NOMO-1 treated with DMSO at 0.1 percent for 48 hours (cell line): Measurements from ENCODE around the gene LPP.

Experiments
- DNase-seq: peaks from one replicate; lab custom pipeline; 2025; ENCODE audit not compliant: unreplicated experiment; lab: John Stamatoyannopoulos, UW

Gene LPP

GRCh38 chr3:188884299-188885043 is 730.5 kb downstream of the LPP start:
- no peak for DNase-seq

GRCh38 chr3:188888321-188889053 is 734.5 kb downstream of the LPP start:
- DNase-seq = no peak

DNA sequence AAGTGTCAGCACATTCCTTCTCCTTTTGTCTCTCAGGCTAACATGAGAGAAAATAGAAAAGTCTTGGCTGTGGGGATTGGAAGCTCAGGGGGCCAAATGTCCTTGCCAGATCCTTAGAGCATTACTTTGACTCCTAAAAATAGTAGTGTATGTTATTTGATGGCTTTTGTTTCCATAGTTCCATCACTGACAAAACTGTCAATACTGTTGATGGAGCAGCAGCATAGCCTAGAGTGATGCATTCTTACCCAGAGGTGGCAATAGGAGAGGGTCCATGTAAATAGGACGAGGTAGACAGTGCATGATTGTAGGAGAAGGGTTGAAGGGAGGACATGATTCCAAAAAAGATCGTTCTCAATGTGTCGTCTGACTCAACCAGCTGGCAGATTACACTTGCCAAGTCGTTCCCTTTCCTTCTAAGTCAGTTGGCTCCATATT is 735.1 kb downstream of the LPP start:
- no peak for DNase-seq

GRCh38 chr3:188890572-188891270 is 736.8 kb downstream of the LPP start:
- DNase-seq = no peak

DNA sequence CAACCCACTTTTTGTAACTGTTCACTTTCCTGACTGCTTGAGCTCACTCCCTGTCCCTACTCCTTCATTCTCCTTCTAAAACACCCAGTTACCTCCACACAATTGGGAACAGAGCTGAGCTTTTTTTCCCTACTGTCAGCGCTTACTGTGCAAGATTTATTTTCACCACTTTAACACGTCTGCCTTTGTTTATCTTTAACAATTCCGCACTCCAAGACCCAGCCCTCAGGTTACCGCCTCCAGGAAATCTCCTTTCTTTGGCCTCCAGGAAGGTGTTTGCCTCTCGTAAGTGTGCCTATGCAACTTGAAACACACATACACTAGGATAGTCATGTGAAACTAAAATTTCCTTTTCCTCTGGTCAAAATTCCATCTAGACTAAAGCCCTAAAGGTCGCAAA is 745.9 kb downstream of the LPP start:
- no peak for DNase-seq

DNA sequence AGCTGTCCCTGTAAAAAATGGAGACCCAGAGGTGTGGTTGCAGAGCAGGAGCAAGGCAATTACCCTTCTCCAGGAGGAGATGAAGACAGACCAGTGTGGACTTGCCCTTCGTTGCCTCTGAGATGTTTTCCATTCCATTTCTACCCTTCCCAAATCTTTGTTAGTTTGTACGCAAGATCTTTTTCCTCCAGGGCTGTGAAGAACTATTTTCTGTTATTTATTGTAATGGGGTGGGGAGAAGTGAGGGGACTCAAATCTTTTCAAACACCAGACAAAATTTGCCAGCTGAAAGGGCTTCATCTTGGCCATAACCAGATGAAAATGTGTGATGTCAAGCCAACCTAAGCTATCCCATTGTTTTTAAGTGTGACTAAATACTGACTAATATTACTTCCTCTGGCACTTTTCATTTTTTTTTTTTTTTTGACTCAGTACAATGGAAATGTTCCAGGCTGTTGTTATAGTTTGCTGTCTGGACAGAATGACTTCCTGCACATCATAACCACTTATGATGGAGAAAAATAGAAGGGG is 746.5 kb downstream of the LPP start:
- no peak for DNase-seq

DNA sequence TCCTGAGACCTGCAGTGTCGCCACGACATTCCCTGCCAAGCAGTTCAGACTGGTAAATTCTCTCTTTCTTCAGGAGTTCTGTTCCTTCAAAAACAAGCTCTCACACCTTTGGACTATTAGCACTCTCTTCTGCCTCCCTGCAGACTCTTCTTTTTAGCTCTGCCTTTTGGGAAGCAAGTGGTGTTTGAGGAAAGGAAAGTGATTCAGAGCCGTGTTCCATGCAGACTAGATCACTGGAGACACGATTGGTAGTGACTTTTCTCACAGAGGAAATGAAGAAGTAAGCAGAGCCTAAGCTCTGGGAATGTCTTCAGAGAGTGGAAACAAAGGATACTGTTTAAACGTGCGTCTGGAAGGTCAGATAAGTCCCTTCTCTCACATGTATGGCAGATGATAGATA is 747.2 kb downstream of the LPP start:
- no peak for DNase-seq

DNA sequence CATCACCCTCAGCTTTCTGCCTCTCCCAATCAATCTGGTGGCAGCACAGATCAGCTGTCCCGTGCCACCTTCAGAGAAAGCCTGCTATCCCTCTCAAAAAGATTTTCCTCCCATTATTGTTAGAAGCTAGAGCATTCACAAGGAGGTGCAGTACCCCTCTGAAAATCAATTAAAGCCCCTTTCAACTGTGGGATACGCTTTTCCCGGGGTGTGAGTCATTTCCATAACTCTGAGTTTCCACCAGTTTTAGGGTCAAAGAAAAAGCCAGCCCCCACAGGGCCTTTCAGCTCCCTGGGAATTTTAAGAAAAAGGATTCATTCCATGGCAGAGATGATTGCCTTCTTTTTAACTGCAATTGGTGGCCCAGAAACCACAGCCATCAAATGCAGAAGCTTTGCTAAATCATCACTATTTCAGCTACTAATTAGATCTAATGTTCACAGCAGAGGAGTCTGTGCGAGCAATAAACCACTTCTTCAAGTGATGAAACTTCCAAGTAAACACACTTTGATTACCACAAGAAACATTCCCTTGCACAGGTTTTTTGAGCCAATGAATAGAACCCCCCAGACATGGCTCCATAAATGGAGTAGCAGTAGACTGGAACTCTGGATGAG is 747.8 kb downstream of the LPP start:
- peak; percentile 60 for DNase-seq

- DNase-seq = no peak
These were observed 750.7 kb downstream of the LPP start for GRCh38 chr3:188904670-188905069.

DNA sequence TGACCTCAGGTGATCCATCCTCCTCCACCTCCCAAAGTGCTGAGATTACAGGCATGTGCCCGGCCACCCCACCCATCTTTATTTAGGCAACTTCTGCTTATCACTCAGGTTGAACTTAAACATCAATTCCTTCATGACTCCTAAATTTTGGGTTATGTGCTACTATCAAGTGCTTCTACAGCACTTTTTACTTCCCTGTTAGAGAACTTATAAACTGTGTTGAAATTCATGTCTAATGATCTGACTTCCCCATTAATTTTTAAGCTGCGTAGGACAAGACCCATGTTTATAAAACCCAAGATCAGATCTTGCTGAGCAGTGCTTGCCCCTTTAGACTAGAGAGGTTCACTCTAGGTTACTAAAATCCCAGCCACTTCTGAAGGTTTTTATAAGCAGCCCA is 751.6 kb downstream of the LPP start:
- peak; percentile 87 for DNase-seq

DNA sequence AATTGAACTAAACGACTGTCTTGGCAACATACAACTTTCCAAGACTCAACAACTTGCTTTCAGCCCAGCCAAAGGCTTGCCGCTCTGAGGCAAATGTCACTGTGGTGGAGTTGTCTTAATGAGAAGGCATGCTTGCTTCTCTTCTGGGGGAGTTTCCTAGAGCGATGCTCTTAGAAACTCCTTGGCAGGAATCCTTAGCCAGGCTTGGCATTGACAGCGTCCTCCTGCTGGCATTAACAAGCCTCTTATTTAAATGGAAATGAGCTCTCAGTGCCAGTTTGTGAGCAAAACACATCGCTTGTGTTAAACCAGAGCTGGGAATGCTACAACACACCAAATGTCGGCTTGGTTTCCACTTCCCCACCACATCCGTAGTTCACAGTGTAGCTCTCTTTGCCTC is 752.3 kb downstream of the LPP start:
- no peak for DNase-seq

DNA sequence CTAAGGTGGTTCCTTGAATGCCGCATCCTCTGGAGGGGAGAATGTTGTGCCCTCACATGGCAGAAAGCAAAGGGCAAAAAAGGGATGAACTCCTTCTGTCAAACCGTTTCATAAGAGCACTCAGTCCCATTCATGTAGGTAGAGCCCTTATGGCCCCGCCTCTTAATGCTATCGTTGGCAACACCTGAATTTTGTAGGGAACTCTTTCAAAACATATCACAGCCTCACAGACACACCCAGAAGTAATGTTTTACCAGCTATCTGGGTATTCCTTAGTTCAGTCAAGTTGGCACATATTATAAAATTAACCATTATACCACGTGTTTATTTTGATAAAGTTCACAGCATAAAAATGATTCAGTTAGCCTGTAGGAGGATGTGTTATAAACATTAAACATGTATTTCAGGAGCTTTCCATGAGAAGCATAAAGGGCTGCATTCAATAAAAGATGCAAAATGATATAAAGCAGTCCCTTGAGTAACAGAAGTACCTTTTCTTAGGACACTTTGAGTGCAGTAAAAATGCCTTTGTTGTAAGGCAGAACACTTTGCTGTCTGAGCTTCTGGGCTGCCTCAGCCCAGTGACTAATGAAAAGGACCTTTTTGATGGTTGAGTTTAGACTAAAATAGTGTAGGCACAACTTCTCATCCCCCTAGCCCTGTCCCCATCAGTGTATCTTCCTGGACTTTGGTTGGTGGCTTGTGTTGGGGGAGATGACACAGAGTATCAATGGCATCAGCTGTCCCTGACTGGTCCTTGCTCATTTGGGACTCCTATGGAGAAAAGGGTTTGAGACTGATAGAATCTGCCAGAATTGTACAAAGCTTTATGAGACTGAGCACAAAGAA is 754.3 kb downstream of the LPP start:
- DNase-seq = no peak

GRCh38 chr3:188911026-188911850 is 757.3 kb downstream of the LPP start:
- DNase-seq = peak; percentile 30

DNA sequence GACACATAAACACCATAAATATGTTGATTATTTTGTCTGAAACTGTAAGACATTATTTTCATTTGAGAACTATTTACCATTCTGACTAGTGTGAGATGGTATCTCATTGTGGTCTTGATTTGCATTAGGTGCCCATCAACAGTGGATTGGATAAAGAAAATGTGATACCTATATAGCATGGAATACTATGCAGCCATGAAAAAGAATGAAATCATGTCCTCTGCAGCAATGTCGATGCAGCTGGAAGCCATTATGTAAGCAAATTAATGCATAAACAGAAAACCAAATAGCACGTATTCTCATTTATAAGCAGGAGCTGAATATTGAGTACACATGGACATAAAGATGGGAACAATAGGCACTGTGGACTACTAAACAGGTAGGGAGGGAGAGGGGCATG is 759.1 kb downstream of the LPP start:
- DNase-seq = no peak

DNA sequence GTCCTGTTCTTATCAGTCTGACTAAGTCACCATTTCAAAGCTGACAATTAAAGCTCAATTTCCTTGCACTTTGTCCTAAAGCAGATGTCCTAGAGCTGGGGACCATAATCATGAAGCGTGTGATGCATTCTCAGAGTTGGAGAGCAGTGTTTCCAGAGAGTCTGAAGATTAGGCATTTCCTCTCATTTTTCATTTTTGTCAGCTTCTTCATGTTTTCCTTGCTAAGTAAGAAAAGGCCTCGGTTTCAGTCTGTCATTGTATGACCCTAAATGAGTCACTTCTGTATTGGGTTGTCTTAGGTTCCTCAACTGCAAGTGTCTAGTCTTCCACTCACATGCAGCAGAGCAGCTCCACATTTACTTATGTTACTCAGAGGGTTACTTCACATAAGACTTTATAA is 760.6 kb downstream of the LPP start:
- peak; percentile 94 for DNase-seq

GRCh38 chr3:188915127-188915526 is 761.2 kb downstream of the LPP start:
- DNase-seq = no peak

- peak; percentile 93 for DNase-seq
These were observed 763.0 kb downstream of the LPP start for GRCh38 chr3:188916934-188917401.

DNA sequence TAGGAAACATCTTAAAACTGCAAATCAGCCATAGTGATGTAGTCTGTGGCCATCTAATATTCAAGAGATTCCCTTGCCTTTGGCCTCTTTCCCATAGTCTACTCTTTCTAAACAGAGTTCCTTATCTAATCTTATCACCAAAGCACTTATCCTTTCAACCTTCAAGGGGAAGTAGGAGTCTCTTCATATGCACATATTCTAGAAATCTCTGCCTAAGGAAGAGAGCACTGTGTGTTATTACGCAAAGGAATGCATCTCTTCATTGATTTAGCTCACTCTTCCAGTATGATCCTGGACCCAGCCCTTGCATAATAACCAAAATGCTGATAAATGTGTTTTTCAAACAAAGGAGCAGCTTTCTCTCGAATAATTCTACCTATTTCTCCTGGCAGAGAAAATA is 764.1 kb downstream of the LPP start:
- peak; percentile 28 for DNase-seq

DNA sequence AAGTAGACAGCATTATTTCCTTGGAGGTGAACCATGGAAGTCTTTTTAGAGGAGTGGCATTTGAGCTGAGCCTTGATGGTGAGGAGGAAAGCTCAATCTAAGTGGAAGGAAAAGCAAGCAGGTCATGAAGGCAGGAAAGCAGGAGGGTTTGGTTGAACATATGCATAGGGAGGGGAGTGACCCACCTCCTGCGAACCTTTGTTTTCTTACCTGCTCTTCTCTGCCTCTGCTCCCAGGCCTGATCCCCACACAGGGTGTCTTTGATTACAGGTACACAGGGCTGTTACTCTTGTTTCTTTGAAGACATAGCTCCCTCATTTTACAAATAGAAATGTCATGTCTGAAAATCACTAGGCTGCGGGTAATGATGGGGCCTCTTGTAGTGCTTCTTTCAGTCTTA is 769.7 kb downstream of the LPP start:
- DNase-seq = no peak
